Upper lobe of right lung (tissue), 1 donor: Measurements from ENCODE around the gene MRTFB. TPM values are rescaled to one million over a fixed set of nuclear protein-coding genes. Genes with fewer than 3 reads are reported as not detected.

ENCODE experiments used
- ATAC-seq: fragments of 200-7000 bp; cut with Tn5 transposase; one replicate; pipeline ENCODE4 v1.9.1; 2020; ENCODE audit warnings: mild to moderate bottlenecking, moderate library complexity
- DNase-seq: peaks from one replicate; pipeline ENCODE4 v3.0.0-alpha.2; 2020
- H3K27ac ChIP-seq: fragments of 200-600 bp; one replicate; pipeline ENCODE4 v1.8.0; 2022
- H3K27me3 ChIP-seq: fragments of 200-600 bp; one replicate; pipeline ENCODE4 v1.8.0; 2022; ENCODE audit warnings: mild to moderate bottlenecking
- H3K36me3 ChIP-seq: fragments of 200-600 bp; one replicate; pipeline ENCODE4 v1.8.0; 2022
- H3K4me1 ChIP-seq: fragments of 200-600 bp; one replicate; pipeline ENCODE4 v1.8.0; 2022
- H3K4me3 ChIP-seq: fragments of 200-600 bp; one replicate; pipeline ENCODE4 v1.8.0; 2022; ENCODE audit warnings: mild to moderate bottlenecking
- H3K9me3 ChIP-seq: fragments of 200-600 bp; one replicate; pipeline ENCODE4 v1.8.0; 2022
- intact Hi-C: fragments of 100-400 bp; cut with DNase I; formaldehyde crosslinking; loops from one replicate; pipeline ENCODE4 v1.11.0; 2022
- total RNA-seq: library from RNA; stranded (reverse); fragmentation: NEBNext Ultra II Directional; extraction: Animal tissue kit (Norgen Biotek cat#: 25700); gene quantifications from one replicate; pipeline ENCODE4 v1.2.1, GENCODE V29; 2021
- TF ChIP-seq, protein P1 (sequence below): fragments of 200-600 bp; IDR thresholded peaks from one replicate; pipeline ENCODE4 v1.8.0; 2022; ENCODE audit warnings: antibody characterized with exemption
- donor health status: DM: no; HTN: yes; CAD: no; lungs with severe emphysema.

The MRTFB gene
- total RNA-seq, 1 donor from 2014 or later, result 54.7 TPM

DNA sequence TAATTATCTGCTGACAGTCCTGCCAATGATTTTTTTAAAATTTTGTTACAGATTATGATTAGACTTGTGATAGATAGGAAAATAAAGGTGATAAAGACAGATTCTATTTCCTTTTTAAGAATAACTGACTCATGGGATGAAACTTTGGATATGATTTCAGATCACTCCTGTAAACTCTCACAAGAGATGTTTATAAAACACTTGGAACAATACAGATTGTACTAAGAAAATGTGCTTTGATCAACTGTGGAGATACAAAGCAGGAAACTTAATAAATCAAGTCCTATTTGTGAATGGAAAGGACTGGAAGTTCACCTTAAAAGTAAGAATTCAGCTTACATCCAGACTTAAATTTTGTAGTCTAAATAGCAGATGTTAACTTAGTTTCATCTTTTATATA, 21.4 kb downstream of the MRTFB start:
- Histone ChIP-seq H3K27me3 (no peaks in the 10 kb centered on the region), H3K36me3 (no peaks in the 10 kb centered on the region), H3K9me3 (no peaks in the 10 kb centered on the region), H3K4me3 (no peak overlapping the region), H3K27ac (peak overlapping the region; percentile 44), H3K4me1 (peaks cover 32% of the 10 kb centered on the region)
- TF ChIP-seq, protein P1, sequence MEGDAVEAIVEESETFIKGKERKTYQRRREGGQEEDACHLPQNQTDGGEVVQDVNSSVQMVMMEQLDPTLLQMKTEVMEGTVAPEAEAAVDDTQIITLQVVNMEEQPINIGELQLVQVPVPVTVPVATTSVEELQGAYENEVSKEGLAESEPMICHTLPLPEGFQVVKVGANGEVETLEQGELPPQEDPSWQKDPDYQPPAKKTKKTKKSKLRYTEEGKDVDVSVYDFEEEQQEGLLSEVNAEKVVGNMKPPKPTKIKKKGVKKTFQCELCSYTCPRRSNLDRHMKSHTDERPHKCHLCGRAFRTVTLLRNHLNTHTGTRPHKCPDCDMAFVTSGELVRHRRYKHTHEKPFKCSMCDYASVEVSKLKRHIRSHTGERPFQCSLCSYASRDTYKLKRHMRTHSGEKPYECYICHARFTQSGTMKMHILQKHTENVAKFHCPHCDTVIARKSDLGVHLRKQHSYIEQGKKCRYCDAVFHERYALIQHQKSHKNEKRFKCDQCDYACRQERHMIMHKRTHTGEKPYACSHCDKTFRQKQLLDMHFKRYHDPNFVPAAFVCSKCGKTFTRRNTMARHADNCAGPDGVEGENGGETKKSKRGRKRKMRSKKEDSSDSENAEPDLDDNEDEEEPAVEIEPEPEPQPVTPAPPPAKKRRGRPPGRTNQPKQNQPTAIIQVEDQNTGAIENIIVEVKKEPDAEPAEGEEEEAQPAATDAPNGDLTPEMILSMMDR, result no peak
- intact Hi-C loops, result no loop called here
- ATAC-seq (no peak), DNase-seq (no peak)

DNA sequence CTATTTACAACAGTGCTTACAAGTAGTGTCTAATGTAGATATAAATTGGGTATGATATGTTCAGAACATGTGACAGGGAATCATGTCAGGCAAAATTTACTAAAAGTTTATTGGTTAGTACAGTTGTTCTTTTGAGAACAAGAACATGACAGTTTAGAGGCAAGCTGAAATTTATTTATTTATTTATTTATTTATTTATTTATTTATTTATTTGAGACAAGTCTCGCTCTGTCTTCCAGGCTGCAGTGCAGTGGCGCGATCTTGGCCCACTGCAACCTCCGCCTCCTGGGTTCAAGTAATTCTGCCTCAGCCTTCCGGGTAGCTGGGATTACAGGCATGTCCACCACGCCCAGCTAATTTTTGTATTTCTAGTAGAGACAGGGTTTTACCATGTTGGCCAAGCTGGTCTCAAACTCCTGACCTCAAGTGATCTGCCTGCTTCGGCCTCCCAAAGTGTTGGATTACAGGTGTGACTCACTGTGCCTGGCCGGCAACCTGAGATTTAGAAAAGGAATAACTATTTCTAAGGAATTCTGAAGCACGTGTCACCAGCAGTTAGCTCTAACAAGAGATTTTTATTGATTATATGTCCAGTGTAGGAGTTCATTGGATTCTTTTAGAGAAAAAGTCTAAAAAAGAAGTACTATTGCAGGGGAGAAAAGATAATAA, 24.9 kb downstream of the MRTFB start:
- H3K9me3 ChIP-seq, result no peaks in the 10 kb centered on the region
- DNase-seq, result no peak
- no peaks in the 10 kb centered on the region for H3K36me3 ChIP-seq
- TF ChIP-seq, protein P1, result no peak
- H3K27me3 ChIP-seq, result no peaks in the 10 kb centered on the region
- intact Hi-C loops, result no loop called here
- ATAC-seq, result no peak
- H3K27ac ChIP-seq, result no peak overlapping the region
- H3K4me1 ChIP-seq, result peaks cover 29% of the 10 kb centered on the region
- no peak overlapping the region for H3K4me3 ChIP-seq

DNA sequence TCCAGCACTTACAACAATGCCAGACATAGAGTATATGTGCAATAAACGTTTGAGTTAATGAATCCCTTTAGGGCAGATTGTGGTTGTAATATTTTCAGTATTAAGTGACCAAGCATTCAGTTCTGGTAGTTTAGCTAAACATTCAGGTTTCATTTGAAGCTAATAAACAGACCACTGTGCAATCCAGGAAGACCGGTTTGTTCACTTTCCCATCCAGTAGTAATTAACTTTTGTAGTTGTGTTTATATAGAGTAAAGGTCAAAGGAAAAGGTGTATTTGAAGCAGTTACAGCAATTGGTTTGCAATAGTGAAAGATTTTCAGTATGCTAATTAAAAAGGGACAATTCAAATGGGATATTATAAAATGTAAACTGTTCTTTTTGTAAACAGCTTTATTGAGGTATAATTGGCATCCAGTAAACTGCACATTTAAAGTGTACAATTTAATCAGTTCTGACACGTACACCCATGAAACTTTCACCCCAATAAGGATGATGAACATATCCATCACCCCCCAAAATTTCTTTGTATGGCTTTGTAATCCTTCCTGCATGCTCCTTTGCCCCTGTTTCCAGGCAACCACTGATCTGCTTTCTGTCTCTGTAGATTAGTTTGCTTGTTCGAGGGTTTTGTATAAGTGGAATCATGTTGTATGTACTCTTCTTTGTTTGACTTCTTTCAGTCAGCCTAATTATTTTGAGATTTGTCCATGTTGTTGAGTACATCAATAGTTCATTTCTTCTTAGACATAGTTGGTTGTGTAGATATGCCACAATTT, 26.3 kb downstream of the MRTFB start:
- peaks cover 42% of the 10 kb centered on the region for H3K4me1 ChIP-seq
- TF ChIP-seq, protein P1, result no peak
- ATAC-seq (peak; percentile 82), DNase-seq (no peak)
- H3K9me3 ChIP-seq, result no peaks in the 10 kb centered on the region
- intact Hi-C loops, result no loop called here
- H3K36me3 ChIP-seq, result no peaks in the 10 kb centered on the region
- H3K27ac ChIP-seq, result peak overlapping the region; percentile 48
- H3K4me3 ChIP-seq, result no peak overlapping the region
- H3K27me3 ChIP-seq, result no peaks in the 10 kb centered on the region

DNA sequence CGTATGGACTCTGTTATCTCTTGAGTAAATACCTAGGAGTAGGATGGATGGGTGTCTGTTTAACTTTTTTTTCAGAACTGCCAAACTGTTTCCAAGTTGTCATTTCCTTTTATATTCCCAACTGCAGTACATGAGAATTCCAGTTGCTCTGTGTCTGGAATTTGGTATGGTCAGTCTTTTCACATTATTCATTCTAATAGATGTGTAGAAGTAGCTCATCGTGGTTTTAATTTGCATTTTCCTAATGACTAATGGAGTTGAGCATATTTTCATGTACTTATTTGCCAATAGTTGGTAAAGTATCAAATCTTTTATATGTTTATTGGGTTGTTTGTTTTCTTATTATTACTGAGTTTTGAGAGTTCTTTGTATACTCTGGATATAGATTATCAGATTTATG, 27.0 kb downstream of the MRTFB start:
- H3K4me1 ChIP-seq, result peaks cover 43% of the 10 kb centered on the region
- no peaks in the 10 kb centered on the region for H3K27me3 ChIP-seq
- intact Hi-C loops, result no loop called here
- H3K9me3 ChIP-seq, result no peaks in the 10 kb centered on the region
- H3K4me3 ChIP-seq, result no peak overlapping the region
- peak overlapping the region; percentile 48 for H3K27ac ChIP-seq
- H3K36me3 ChIP-seq, result no peaks in the 10 kb centered on the region
- DNase-seq, result no peak
- ATAC-seq, result no peak
- TF ChIP-seq, protein P1, result no peak

DNA sequence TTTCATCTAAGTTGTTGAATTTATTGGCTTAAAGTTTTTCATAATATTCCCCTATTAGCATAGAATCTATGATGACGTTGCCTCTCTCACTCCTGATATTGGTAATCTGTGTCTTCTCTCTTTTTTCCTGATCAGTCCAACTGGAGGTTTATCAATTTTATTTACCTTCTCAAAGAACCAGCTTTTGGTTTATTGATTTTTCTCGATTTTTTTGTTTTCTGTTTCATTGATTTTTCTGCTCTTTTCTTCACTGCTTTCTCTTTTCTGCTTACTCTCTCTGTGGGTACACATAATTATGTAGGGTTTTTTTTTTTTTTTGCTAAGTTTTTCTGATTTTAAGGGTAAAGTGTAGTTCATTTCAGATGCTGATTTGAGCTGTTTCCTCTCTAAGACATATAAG, 29.7 kb downstream of the MRTFB start:
- Histone ChIP-seq H3K27me3 (no peaks in the 10 kb centered on the region), H3K27ac (no peak overlapping the region), H3K9me3 (no peaks in the 10 kb centered on the region), H3K36me3 (no peaks in the 10 kb centered on the region), H3K4me3 (no peak overlapping the region), H3K4me1 (peaks cover 49% of the 10 kb centered on the region)
- intact Hi-C loops, result no loop called here
- ATAC-seq, result no peak
- DNase-seq, result no peak
- TF ChIP-seq, protein P1, result no peak
